HG03135 (cell line): ENCODE results near the gene TAF12.
"Not testable (repeated sequence)": the region's sequence is repeated elsewhere in the genome, so short reads cannot be mapped to it uniquely, and the experiment has no call there.

ENCODE experiments used
- ATAC-seq: cut with Tn5 transposase; IDR thresholded peaks from one replicate; pipeline ENCODE4 v1.9.1; 2021; ENCODE audit warnings: mild to moderate bottlenecking, moderate library complexity; ENCODE audit not compliant: unreplicated experiment

Gene TAF12, protein sequence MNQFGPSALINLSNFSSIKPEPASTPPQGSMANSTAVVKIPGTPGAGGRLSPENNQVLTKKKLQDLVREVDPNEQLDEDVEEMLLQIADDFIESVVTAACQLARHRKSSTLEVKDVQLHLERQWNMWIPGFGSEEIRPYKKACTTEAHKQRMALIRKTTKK

DNA sequence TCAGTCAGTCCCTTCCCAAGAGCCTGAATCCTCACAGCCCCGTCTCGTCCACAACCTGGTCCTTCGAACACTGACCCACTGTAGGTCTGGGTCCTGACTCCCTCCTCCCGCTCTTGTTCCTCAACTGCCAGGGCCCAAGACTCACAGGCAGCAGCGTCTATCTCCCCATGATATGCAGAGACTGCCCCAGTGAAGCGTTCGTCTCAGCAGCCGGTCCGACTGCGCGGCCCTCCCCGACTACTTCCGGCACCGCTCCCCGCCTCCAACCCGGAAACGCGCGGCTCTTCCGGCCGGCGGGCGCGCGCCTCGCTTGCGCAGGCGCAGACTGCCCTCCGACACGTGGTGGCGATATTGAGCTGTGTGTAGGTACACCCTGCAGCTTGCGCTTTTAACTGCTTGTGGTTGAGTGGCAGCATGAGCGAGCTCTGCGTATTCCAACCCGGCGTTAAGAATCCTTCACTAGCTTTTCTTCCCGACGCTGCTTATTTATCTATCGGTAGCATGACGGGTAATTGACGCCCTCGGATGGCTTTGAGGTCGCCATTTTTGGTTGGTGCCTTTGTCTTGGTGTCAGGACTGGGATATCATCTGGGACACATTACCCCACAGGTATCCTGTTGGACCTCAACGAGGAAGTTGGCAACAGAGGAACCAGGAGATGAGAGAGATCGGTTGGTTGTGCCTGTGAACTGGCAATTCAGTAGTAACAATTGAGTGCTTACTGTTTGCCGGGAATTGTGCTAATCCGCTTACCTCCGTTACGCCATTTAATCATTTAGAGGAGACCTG lies at the start of gene TAF12:
Gene TAF12, minus strand, starts transcription at position 221 of the 789 bp plus-strand sequence. CDS start 20,986 bp downstream, outside the sequence.
- ATAC-seq, result peak; percentile 74

DNA sequence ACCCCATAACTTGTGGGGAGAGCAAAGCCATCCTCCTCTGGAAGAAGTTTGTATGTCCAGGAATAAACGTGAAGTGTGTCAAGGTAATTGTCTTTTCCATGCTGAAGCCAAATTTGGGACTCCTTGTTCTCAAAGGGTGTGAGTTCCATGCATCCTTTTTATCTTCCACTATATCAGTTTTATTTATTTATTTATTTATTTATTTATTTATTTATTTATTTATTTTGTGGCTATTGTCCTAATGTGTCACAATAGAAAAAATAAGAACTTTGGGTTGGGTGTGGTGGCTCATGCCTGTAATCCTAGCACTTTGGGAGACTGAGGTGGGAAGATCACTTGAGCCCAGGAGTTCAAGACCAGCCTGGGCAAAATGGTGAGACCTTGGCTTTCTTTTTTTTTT lies 48.8 kb upstream of the TAF12 start:
- ATAC-seq, result not testable (repeated sequence)

DNA sequence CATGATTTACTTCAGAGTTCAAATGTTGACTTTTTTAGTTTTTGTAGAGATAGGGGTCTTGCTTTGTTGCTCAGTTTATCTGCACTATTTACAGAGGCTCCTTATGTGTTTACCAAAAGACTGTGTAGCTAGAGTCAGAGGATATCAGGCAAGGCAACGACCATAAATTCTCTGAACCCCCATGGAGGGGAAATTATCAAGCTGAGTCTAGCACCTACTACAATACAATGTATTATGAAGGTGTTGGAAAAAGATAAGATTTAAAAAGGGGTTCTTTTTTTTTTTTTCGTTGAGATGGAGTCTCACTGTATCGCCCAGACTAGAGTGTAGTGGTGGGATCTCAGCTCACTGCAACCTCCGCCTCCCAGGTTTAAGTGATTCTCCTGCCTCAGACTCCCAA lies 42.1 kb upstream of the TAF12 start:
- ATAC-seq, result no peak

DNA sequence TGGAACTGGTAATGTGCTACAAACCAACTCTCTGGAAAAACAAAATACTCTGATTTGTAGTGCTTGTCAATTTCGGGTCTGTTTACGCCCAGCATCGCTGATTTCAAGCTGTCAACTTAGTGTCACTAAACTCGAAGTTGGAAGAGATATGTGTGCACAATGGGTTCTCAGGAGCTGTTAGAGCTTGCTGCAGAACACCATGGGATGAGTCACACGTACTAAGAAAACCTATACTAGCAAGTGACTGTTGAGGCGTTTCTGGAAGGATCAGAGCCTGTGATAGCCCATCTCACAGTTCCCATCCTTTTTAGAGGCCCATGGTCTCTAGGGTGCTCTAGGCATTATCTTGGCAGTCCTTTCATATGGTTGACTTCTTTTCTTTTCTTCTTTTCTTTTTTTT lies 40.0 kb upstream of the TAF12 start:
- no peak for ATAC-seq

DNA sequence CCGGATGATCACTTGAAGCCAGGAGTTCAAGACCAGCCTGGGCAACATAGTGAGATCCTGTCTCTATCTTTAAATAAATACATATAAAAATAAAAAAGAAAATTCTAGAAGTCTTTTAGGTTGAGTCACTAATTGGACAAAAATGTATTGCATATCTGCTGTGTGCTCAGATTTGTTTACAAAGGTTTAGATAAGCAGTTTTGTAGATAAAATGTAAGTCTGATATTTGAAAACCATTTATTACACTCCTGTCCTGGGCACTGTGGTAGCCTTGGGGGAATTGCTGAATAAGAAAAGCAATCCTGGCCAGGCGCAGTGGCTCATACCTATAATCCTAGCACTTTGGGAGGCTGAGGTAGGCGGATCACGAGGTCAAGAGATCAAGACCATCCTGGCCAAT lies 37.3 kb upstream of the TAF12 start:
- no peak for ATAC-seq

DNA sequence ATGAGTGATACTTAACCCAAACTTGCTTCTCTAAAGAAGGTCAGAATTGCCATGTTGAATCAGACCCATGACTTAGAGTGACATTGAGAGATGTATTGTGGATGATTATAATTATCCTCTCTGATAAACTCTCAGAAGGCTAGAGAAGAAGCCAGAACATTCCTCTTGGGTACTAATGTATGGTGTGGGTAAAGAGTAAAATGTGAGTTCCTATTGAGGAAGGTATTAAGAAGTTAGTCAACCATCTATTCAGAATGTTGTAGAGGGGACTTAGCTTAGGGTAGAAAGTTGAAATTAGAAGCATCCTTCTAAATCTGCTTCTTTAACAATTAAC lies 33.0 kb upstream of the TAF12 start:
- ATAC-seq, result no peak

DNA sequence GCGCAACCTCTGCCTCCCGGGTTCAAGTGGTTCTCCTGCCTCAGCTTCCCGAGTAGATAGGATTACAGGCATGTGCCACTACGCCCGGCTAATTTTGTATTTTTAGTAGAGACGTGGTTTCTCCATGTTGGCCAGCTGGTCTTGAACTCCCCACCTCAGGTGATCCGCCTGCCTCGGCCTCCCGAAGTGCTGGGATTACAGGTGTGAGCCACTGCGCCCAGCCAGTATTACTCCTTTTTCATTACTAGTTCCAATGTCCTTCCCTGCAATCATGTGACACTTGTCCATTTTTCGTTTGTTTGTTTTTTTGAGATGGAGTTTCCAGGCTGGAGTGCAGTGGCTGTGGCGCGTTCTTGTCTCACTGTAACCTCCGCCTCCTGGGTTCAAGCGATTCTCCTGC lies 30.1 kb upstream of the TAF12 start:
- not testable (repeated sequence) for ATAC-seq

DNA sequence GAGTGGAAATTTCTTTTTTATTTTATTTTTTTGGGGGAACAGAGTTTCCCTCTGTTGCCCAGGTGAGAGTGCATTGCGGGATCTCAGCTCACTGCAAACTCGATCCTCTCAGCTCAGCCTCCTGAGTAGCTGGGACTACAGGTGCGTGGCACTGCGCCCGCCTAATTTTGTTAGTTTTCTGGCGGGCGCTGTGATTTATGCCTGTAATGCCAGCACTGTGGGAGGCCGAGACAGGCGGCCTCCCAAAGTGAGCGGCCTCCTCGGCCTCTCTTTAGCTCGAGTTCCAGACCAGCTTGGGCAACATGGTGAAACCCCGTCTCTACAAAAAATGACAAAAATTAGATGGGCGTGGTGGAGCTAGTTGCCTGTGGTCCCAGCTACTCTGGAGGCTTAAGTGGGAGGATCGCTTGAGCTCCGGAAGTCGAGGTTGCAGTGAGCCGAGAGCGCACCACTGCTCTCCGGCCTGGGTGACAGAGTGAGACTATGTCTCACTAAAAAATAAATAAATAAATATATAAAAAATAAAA lies 28.4 kb upstream of the TAF12 start:
- no peak for ATAC-seq

DNA sequence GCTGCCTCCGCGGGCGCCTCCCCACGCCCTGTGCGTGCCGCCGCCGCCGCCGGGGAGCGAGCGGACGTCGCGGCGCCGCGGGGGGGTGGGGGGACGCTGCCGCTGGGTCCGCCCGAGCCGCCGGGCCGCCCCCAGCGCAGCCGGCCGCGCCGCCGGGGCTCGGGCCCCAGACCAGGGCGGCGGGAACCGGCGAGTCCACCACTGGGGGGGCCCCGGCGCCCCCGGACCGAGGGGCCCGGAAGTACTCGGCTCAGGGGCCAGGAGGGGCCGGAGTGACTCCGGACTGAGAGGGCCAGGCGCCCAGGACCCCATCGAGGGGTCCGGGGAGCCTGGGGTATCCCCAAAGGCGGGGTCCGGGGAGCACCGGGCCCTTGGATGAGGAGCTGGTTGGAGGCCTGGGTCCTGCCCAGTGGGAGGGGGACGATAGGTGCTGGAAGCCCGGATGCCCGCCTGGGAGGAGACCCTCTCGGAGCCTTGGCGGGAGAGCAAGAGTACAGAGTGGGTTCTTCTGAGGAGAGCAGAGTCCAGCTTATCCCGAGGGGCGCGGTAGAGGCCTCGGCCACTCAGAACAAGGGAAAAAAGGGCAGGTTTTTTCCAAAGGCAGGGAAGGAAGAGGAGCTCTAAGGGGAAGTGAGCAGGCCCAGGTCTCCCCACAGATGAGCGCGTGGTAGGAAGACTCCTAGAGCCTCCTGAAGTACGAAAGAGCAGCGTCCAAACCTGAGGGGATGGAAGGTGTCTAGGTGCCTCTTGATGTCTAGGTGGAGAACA lies 26.3 kb upstream of the TAF12 start:
- ATAC-seq, result peak; percentile 51

DNA sequence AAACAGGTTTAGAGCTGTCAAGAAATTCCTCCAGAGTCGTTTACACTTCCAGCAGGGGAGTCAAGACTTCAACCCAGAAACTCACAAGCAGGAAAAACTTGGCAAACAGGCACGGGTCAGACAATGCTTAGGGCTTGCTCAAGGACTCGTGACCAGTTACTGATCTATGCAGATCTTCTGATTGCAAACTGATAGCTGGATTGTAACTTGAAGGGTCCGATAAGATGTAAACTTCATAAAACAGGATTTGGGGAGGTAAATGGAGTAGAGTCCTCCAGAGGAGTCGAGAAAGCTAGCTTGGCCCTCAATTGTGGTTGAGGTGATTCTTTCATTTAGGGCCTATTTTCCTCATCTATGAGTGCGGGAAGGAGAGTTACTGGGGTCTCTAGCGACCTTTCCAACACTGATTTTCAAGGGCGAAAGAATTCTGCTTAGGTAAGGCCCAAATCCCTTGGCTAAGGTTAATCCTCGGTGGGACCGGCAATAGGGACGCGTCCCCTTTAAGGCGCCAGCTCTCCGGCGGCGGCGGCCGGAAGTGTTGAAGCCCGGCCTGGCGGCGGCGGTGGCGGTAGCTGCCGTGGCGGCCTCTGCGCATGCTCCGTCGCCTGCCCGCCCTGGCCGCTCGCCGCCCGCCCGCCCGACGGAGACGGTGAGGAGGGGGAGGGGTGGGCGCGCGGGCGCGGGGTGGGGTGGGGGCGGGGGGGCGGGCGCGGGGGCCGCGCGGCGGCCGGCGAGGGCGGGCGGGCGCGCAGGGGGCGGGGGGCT lies 25.5 kb upstream of the TAF12 start, which contains the start of gene GMEB1:
Gene GMEB1, plus strand, starts transcription at position 594 of the 765 bp plus-strand sequence. CDS start 14,829 bp downstream, outside the sequence.
- ATAC-seq, result peak; percentile 77

DNA sequence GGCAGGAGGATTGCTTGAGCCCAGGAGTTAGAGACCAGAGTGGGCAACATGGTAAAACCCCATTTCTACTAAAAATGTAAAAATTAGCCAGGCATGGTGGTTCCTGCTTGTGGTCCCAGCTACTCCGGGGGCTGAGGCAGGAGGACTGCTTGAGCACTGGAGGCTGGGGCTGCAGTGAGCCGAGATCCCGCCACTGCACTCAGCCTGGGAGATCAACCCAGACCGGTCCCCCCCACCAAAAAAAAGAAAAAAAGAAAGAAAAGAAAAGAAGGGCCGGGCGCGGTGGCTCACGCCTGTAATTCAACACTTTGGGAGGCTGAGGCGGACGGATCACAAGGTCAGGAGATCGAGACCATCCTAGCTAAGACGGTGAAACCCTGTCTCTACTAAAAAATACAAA lies 23.9 kb upstream of the TAF12 start:
- ATAC-seq, result no peak

DNA sequence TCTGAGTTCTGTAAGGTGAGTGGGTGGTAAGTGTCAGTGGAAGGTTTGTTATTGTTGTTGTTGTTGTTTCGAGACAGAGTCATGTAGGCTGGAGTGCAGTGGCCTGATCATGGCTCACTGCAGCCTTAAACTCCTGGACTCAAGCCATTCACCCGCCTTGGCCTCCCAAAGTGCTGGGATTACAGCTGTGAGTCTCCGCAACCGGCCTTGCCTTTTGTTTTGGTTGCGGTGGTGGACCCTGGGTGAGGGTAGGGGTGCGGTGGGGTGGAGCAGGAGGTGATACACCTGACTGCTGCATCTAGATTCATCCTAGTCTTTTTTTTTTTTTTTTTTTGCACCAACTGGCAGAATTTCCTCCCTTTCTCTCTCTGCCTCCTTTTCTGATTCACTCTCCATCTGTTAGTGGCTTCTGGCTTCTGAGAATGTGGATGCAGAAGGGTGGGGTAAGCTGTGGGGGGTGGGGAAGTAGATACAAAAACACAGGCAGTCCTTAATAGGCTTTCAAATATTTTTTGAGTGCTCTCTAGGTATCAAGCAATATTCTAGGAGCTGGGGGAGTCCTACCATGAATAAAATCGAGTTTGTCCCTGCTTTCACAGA lies 21.1 kb upstream of the TAF12 start:
- no peak for ATAC-seq

DNA sequence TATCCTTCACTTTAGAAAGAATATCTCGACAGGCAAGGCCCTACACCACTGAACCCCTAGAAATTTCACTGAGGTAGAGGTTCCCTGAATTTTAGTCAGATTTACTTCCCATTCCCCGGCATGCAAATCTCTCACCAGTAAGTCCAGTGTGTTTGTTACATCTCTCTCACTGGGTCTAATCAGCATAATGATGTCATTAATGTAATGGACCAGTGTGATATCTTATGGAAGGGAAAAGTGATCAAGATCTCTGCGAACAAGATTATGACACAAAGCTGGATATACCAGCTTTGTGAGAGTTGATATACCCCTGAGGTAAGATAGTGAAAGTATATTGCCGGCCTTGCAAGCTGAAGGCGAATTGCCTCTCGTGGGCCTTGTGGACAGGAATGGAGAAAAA lies 13.5 kb upstream of the TAF12 start:
- no peak for ATAC-seq

DNA sequence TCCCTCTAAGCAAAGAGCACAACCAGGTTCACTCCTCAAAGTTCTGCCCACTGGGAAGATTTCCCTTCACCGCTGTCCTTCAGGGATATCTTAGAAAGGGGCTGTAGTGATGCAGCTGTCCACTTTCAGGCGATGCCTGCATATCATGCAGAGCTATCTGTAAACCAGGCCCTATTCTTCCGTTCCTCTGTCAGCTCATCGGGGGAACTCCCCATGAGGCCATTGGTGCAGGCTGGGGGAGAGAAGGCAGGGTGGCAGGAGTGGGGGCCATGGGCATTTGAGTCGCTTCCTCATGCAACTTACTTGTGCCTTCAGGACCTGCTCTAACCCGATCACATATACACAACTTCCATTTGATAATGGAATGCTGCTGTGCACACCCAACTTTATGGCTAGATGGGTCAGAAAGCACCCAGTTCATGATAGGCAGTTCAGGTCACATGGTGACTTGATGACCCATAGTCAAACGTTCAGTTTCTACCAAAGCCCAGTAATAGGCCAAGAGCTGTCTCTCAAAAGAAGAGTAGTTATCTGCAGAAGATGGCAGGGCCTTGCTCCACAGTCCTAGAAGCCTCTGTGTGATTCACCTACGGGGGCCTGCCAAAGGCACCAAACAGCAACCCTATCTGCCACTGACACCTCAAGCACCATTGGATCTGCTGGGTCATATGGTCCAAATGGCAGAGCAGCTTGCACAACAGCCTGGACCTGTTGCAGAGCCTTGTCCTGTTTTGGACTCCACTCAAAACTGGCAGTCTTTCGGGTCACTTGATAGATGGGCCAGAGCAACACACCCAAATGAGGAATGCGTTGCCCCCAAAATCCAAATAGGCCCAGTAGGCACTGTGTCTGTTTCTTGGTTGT lies 12.8 kb upstream of the TAF12 start:
- not testable (repeated sequence) for ATAC-seq

DNA sequence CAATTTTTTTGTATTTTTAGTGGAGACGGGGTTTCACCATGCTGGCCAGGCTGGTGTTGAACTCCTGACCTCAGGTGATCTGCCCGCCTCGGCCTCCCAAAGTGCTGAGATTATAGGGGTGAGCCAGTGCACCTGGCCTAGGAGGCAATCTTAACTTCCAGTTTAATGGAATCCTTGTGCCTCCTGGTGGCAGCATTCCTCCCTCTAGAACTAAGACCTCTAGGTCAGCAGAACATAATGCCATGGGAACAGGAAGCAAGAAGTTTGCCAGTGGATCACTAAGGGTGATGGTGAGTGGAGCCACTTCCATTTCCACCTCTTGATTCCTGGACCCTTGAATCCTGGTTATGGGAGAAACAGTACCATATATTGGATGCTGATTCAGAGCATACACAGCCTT lies 11.0 kb upstream of the TAF12 start:
- not testable (repeated sequence) for ATAC-seq

DNA sequence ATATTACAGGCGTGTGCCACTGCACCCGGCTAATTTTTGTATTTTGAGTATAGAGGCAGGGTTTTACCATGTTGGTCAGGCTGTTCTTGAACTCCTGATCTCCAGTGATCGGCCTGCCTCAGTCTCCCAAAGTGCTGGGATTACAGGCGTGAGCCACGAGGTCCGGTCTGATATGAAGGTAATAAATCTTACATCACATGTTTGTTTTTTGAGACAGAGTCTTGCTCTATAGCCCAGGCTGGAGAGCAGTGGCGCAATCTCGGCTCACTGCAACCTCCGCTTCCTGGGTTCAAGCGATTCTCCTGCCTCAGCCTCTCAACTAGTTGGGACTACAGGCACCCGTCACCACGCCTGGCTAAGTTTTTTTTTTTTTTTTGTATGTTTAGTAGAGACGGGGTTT lies 10.2 kb upstream of the TAF12 start:
- ATAC-seq, result not testable (repeated sequence)

DNA sequence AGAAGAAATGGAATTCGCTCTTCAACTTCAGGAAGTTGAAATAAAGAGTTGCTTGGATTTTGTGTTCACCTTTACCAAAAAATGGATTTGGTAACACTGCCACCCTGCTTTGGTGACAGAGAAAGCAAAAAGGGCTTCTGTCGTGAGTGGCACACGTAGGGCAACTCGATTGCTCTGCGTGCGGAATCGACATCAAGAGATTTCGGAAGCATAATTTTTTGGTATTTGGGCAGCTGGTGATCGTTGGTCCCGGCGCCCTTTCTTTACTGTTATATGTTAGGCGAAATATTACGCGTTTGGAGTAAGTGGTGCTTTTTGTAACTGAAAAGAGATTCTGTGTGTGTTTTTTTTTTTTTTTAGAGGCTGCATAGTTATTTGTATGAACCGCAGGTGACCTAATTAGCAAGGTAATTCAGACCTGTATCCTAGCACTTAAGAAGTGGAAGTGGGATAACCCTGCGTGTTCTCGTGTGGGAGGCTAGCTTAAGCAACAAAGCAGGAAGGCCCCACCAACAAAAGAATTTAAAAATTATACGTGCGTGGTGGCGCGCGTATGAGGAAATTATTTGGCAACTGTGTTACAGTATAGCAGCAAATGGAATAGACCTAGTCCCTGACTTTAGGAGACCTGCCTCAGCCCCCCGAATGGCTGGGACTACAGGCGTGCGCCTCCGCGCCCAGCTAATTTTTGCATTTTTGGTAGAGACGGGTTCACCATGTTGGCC lies 5.8 kb upstream of the TAF12 start, which contains the start of gene RNU11:
Gene RNU11, plus strand, starts transcription at position 127 of the 725 bp plus-strand sequence.
- peak; percentile 64 for ATAC-seq

DNA sequence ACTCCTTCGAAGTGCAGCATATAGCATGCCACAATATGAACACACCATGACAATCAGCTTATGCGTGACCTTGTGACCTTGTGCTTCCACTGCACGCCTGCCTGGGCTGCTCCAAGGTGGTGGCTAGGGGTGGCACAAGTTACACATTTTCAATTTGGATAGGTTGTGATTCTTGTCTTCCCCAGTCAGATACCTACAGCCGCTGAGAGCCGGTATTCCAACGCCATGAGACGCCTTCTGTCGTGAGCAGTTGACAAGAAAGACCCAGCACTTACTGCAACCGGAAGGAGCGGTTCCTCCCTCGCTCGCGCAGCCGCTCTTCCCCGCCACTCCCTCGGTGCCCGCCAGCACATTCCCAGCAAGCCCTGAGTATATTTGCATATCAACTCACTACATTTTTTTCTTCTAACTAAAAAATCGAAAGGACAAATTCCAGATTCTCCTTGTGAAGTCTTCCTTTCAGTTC lies 5.2 kb upstream of the TAF12 start:
- ATAC-seq, result peak; percentile 65

DNA sequence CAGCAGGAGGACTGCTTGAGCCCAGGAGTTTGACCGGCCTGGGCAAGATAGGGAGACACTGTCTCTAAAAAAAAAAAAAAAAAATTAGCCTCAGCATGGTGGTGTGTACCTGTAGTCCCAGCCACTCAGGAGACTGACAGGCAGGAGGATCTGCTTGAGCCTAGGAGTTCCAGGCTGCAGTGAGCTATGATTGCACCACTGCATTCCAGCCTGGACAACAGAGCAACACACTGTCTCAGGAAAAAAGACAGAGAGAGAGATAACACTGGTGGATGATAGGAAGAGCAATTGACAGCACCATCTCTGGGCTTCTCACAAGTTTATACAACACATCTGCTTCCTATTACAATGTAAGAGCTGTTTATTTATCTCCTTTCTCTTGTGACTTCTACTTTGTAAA lies 3.2 kb upstream of the TAF12 start:
- ATAC-seq, result no peak
